Bronchial epithelial cell (primary cell): ENCODE data around the gene SLC46A3. TPM values are rescaled to one million over a fixed set of nuclear protein-coding genes. Genes with fewer than 3 reads are reported as not detected.

Experiments used
- DNase-seq: peaks from one replicate; pipeline ENCODE4 v3.0.0-alpha.2; 2010; ENCODE audit warnings: low read depth
- FAIRE-seq: peaks from 2 replicates; lab custom pipeline; 2011; peaks lifted over from hg19 to GRCh38; lab: Jason Lieb, UNC
- H3K27me3 ChIP-seq: 2 replicates; pipeline ENCODE4 v1.5.1; 2011; ENCODE audit warnings: low read length; ENCODE audit not compliant: control insufficient read depth, insufficient read depth
- H3K36me3 ChIP-seq: 2 replicates; pipeline ENCODE4 v1.5.1; 2011; ENCODE audit warnings: low read length; ENCODE audit not compliant: control insufficient read depth, insufficient read depth
- H3K4me3 ChIP-seq: 2 replicates; pipeline ENCODE4 v1.5.1; 2011; ENCODE audit warnings: mild to moderate bottlenecking, low read depth, low read length, control low read depth
- total RNA-seq: library from RNA; depleted of rRNA; stranded (reverse); fragments of >200 nt; gene quantifications from 2 replicates; pipeline ENCODE4 v1.2.1, GENCODE V29; 2014
- TF ChIP-seq, protein P1 (sequence below): IDR thresholded peaks from 2 replicates; pipeline ENCODE4 v1.5.1; 2011; ENCODE audit warnings: mild to moderate bottlenecking, moderate library complexity, low read length, control low read depth, inconsistent platforms; ENCODE audit not compliant: insufficient read depth, severe bottlenecking

SLC46A3 gene
- total RNA-seq, 1 donor from 2014 or later = 0.79 TPM

GRCh38 chr13:28717170-28717569, 1.6 kb downstream of the SLC46A3 start:
- Histone ChIP-seq H3K4me3 (no peak overlapping the region), H3K27me3 (no peaks in the 10 kb centered on the region)

DNA sequence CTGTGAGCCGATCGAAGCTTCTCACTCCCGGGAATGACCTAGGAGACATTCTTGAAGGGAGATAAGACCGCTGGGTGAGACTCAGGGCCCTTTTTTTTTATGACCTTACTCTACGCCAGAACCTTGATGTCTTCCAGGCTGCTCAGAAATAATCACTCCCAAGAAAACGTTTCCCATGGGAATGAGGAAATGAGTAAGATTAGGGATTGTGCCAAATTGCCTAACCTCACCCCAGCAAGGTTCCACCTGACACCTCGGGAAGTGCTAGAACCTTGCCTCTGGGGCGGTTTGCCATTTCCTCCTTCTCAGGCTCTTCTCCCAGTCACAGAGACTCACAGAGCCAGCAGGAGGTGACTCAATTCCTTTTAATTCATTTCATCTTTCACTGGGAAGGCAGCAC, 2.3 kb downstream of the SLC46A3 start:
- FAIRE-seq (no peak), DNase-seq (peak; percentile 97)
- TF ChIP-seq, protein P1, sequence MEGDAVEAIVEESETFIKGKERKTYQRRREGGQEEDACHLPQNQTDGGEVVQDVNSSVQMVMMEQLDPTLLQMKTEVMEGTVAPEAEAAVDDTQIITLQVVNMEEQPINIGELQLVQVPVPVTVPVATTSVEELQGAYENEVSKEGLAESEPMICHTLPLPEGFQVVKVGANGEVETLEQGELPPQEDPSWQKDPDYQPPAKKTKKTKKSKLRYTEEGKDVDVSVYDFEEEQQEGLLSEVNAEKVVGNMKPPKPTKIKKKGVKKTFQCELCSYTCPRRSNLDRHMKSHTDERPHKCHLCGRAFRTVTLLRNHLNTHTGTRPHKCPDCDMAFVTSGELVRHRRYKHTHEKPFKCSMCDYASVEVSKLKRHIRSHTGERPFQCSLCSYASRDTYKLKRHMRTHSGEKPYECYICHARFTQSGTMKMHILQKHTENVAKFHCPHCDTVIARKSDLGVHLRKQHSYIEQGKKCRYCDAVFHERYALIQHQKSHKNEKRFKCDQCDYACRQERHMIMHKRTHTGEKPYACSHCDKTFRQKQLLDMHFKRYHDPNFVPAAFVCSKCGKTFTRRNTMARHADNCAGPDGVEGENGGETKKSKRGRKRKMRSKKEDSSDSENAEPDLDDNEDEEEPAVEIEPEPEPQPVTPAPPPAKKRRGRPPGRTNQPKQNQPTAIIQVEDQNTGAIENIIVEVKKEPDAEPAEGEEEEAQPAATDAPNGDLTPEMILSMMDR = no peak
- H3K4me3 ChIP-seq = no peak overlapping the region
- H3K36me3 ChIP-seq = no peaks in the 10 kb centered on the region
- H3K27me3 ChIP-seq = no peaks in the 10 kb centered on the region

More at GRCh38 chr13:28717170-28717569, 1.6 kb downstream of the SLC46A3 start:
- H3K36me3 ChIP-seq = no peaks in the 10 kb centered on the region
- DNase-seq (no peak), FAIRE-seq (no peak)
- TF ChIP-seq, protein P1 = no peak

GRCh38 chr13:28714651-28715050, 4.1 kb downstream of the SLC46A3 start:
- Histone ChIP-seq H3K4me3 (no peak overlapping the region), H3K27me3 (no peaks in the 10 kb centered on the region), H3K36me3 (no peaks in the 10 kb centered on the region)
- TF ChIP-seq, protein P1 = no peak
- DNase-seq (no peak), FAIRE-seq (no peak)

GRCh38 chr13:28710161-28710560, 8.6 kb downstream of the SLC46A3 start:
- no peaks in the 10 kb centered on the region for H3K36me3 ChIP-seq
- DNase-seq (no peak), FAIRE-seq (no peak)
- H3K27me3 ChIP-seq = no peaks in the 10 kb centered on the region
- H3K4me3 ChIP-seq = no peak overlapping the region
- TF ChIP-seq, protein P1 = no peak

DNA sequence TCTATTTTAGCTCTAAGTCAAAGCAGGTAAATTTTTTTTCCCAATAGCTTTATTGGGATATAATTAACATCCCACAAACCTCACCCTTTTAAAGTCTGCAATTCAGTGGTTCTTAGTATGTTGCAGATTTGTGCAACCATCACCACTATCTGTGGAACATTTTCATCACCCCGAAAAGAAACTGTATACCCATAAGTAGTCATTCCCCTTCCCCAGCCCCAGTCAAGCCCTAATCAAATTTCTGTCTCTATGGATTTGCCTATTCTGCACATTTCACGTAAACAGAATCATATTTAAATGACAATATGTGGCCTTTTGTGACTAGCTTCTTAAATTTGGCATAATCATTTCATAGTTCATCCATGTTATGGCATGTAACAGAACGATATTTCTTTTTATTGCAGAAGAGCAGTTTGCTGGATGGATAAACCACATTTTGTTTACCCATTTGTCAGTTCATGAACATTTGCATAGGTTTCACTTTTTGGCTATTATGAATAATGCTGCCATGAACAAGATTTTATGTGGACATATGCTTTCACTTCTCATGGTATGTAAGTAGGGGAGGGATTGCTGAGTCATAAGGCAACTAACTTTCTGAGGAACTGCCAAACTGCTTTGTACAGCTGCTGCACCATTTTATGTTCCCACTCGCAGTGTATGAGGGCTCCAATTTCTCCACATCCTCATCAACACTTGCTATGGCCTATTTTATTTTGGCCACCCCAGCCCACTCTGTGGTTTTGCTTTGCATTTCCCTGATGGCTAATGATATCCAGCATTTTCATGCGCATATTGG, 10.9 kb downstream of the SLC46A3 start:
- Histone ChIP-seq H3K27me3 (no peaks in the 10 kb centered on the region), H3K36me3 (no peaks in the 10 kb centered on the region), H3K4me3 (no peak overlapping the region)
- DNase-seq = peak; percentile 78
- no peak for FAIRE-seq
- TF ChIP-seq, protein P1 = no peak
